CD4-positive, alpha-beta T cell treated with Interleukin-17A for 4 hours (primary cell): ENCODE results near the gene XG.
"Not testable (repeated sequence)": the region's sequence is repeated elsewhere in the genome, so short reads cannot be mapped to it uniquely, and the experiment has no call there.

ENCODE experiments used
- DNase-seq: peaks from one replicate; pipeline ENCODE4 v3.0.0-alpha.2; 2020; ENCODE audit warnings: mixed read lengths

XG gene

DNA sequence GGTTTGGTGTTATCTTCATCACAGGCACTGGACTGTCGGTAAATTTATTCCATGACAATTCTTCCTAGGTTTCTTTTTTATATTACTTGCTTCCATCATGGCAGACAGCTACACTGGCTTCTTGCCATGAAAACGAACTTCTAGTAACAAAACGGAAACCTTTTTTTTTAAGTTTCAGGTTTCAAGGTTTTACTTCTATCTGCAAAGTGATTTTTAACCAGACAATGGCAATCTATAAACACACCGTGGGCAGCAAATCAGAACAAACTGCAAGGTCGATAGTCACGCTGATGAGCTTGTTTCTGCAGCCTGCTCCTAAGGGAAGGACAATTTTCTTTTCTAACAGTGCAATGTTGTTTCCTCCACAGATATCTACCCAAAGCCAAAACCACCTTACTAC lies 29.9 kb downstream of the XG start:
- DNase-seq, result no peak

DNA sequence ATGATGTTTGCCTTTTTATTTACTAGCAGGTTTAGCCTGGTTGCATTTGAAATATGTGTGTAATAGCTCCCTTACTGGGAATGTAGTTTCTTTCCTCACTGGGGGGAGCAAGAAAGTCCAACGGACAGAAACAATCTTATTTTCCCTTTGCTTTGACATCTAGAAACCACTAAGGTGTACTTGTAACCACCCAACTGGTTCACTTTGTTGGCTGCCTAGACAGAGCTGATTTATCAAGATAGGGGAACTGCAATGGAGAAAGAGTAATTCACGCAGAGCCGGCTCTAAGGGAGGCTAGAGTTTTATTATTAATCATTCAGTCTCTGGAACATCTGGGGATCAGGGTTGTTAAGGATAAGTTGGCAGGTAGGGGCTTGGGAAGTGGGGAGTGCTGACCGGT lies 30.3 kb downstream of the XG start:
- DNase-seq, result no peak

GRCh38 chrX:2782778-2783177 lies 30.9 kb downstream of the XG start:
- DNase-seq, result no peak

- DNase-seq, result no peak
These were observed 32.2 kb downstream of the XG start for GRCh38 chrX:2784026-2784425.

GRCh38 chrX:2785538-2785937 lies 33.7 kb downstream of the XG start:
- DNase-seq, result no peak

DNA sequence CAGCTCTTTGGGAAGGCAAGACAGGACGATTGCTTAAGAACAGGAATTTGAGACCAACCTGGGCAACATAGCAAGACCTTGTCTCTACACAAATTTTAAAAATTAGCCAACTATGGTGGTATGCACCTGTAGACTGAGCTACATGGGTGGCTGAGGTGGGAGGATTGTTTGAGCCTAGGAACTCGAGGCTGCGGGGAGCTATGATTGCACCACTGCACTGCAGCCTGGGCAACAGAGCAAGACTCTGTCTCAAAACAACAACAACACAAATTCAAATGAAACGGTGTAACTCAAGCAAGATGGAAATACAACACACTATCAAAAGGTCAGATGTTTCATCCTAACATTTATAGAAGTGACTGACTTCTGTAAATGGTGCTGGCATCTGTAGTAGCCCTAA lies 37.1 kb downstream of the XG start:
- no peak for DNase-seq

- DNase-seq, result no peak
These were observed 37.7 kb downstream of the XG start for GRCh38 chrX:2789569-2789968.

DNA sequence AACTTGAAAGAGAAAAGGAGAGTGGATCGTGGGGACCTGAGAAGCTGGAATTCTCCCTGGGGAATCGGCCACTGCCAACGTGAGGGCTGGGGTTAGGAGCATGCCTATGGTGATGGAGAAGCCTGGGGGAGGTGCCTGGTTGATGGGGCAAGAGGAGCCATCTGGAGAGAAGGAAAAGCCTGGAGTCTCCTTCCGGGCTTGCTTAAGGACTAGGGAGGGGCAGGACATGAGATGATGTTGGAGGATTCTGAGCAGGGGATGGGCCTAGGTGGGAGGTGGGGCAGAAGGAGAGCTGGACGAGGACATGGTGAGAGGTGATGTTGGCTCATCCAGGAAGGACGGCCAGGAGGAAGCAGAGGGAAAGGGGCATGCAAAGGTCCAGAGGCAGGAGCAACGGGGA lies 41.9 kb downstream of the XG start:
- DNase-seq, result no peak

- DNase-seq, result no peak
These were observed 42.5 kb downstream of the XG start for GRCh38 chrX:2794336-2794735.

DNA sequence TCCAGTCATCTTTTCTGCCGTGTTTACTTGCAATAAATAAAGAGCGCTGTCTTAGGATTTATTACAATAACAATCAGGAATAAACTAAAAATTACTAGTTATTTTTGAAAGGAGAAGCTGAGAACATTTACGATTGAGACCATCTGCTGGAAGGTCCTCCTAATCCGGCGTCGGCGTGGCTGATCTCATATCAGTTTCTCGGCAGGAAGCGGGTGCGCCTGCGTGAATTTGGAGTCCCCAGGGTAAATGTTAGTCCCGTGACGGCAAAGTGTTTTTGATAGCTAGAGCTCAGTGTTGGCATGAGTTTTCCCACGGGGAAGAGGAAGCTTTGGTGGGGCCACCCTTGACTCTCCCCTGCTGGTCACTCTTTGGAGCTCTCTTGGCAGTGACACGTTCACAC lies 45.0 kb downstream of the XG start:
- not testable (repeated sequence) for DNase-seq

DNA sequence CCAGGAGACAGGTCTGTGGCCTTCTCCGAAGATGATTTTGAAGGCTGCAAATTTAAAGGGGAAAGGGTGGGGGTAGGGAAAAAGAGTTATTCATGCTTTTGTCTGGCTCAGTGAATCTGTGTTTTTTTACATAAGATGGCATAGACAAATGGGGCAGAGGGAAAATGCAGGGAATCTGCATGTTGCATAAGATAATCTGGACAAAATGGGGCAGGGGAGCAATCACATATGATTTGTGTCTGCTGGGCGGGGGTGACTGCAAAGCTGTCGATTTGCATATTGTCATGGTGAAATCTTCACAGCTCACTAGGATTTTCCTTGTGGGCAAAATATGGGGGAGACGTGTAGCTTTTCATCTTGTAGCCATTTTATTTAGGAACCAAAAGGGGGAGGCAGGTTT lies 47.5 kb downstream of the XG start:
- DNase-seq, result no peak

- not testable (repeated sequence) for DNase-seq
These were observed 48.1 kb downstream of the XG start for GRCh38 chrX:2799980-2800379.

DNA sequence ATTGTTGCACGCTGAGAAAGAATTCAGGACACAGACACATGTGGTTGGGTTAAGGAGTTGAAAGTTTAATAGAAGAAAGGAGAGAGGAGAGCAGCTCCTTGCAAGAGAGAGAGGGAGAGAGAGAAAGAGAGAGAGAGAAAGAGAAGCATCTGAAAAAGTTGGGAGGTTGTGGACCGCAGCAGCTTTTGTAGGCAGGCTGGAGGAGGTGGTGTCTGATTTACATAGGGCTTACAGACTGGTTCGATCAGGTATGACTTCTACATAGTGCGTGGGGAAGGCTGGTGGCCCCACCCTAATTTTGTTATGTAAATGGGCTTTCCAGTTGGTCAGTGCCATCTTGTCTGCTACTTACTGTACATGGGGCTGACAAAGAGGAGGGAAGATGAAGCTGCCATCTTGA lies 49.4 kb downstream of the XG start:
- no peak for DNase-seq

DNA sequence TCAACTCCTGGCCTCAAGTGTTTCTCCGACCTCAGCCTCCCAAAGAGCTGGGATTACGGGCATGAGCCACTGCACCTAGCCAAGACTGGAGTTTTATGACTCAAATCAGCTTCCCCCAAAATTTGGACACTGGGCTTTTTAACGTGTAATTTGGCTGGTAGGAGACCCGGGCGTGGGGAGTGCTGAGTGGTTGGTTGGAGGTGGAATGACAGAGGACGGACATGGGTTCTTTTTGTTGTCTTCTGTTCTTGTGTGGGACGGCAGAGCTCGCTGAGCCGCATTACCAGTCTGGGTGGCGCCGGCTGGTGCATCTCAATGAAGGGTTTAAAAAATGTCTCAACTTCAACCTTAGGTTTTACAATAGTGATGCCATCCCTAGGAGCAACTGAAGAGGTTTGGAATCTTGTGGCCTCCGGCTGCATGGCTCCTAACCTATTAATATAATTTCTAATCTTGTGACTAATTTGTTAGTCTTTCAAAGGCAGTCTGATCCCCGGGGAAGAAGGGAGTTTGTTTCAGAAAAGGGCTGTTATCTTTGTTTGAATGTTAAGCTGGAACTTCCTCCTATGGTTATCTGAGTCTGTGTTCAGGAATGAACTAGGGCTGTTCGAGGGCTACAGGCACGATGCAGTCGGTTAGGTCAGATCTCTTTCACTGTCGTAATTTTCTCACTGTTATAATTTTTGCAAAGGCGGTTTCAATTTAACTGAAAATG lies 50.7 kb downstream of the XG start:
- not testable (repeated sequence) for DNase-seq

- DNase-seq, result not testable (repeated sequence)
These were observed 51.6 kb downstream of the XG start for GRCh38 chrX:2803486-2803885.

- DNase-seq, result not testable (repeated sequence)
These were observed 52.4 kb downstream of the XG start for GRCh38 chrX:2804106-2804843.

- DNase-seq, result not testable (repeated sequence)
These were observed 53.0 kb downstream of the XG start for GRCh38 chrX:2804858-2805257.

- DNase-seq, result no peak
These were observed 59.4 kb downstream of the XG start for GRCh38 chrX:2811271-2811670.

GRCh38 chrX:2812161-2812907 lies 60.5 kb downstream of the XG start:
- peak; percentile 72 for DNase-seq

DNA sequence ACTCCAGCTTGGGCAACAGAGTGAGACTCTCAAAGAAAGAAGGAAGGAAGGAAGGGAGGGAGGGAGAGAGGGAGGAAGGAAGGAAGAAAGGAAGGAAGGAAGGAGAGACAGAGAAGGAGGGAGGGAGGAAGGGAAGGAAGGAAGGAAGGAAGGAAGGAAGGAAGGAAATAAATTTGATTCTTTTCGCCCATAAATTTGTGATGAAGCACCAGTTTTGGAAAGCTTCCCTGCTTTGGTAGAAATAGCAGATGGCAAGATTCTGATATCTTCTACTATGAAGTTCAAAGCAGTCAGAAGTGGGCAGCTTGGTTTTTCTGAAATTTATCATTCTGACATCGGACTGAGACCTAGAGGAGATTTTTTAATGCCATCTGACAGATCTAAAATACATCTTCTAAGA lies 65.2 kb downstream of the XG start:
- DNase-seq, result no peak

GRCh38 chrX:2819345-2820135 lies 67.7 kb downstream of the XG start:
- DNase-seq, result no peak

GRCh38 chrX:2820136-2820771 lies 68.4 kb downstream of the XG start:
- no peak for DNase-seq
